ENCODE results near the gene RPL13.

Gene RPL13

GRCh38 chr16:89545044-89545830 is 15.2 kb upstream of the RPL13 start:
- no peak for DNase-seq

DNA sequence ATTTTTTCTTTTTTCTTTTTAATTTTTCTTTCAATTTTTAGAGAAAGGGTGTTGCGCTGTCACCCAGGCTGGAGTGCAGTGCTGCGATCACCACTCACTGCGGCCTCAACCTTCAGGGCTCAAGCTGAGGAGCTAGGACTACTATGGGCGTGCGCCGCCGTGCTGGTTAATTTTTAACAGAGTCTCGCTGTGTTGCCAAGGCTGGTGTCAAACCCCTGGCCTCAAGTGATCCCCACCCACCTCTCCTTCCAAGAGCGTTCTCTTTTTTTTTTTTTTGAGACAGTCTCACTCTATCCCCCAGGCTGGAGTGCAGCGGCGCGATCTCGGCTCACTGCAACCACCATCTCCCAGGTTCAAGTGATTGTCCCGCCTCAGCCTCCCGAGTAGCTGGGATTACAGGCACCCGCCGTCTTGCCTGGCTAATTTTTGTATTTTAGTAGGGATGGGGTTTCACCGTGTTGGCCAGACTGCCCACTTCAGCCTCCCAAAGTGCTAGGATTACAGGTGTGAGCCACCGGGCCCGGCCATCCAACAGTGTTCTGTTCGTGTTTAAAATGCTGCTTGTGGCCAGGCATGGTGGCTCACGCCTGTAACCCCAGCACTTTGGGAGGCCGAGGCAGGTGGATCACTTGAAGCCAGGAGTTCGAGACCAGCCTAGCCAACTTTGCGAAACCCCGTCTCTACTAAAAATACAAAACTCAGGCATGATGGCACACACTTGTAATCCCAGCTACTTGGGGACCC is 14.5 kb upstream of the RPL13 start:
- DNase-seq = no peak

DNA sequence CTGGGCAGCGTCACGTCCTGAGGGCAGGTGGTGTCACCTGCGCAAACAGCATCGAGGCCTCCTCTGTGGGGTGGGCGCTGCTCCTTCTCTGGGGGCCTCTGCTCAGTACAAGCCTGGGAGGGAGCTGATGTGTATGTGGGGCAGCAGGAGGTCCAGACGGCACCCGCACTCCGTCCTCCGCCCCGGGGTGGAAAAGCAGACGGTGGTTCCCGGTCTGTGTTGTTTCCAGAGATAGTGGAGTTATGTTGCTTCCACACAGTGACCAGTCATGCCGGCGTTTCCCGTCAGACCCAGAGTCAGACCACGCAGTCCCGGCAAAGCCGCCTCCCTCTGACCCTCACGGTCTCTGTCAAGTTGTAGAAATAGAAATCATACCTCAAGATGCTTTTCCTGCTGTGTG is 13.7 kb upstream of the RPL13 start:
- no peak for DNase-seq

DNA sequence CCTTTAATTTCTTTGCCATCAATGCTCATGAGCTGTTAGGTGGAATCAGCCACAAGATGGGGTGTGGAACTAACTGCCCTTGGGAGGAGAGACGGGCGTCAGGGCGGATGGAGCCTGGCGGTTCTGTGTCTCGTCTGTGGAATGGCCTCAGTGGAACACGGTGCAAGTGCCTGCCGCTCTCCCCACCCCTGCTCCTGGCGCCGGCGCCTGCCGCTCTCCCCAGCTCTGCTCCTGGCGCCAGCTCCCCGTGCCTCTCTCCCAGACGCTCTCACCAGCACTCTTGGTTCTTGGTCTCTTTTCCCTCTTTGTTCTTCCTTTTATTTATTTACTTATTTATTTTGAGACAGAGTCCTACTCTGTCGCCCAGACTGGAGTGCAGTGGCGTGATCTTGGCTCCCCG is 13.2 kb upstream of the RPL13 start:
- no peak for DNase-seq

GRCh38 chr16:89547860-89548259 is 12.6 kb upstream of the RPL13 start:
- DNase-seq = no peak

DNA sequence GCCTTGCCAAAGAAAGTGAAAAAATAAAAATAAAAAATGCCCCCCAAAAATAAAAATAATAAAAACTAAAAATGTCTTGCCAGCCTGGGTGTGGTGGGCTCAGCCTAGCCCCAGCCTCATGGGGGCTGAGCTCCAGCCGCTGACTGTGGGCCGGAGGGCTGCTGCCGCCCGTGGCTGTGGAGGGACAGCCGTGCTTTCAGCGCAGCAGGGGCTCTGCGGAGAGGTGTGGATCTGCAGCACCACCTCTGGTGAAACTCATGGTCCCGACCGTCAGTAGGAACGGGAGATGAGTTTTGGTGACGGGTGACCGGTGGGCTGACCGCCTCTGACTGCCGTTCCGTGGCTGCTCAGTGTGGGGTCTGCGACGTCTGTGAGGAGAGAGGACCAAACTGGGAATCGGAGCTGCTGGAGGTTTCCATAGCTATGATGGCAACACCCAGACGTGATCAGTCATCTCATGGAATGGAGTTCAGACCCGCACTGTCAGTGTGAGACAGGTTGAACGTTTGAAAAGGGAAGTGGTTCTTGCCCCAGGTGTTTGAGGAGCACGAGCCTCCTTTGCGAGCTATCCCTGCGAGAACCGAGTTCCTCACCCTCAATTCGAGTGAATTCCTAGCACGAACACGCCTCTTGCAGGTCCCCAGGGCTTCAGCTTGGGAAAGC is 12.0 kb upstream of the RPL13 start:
- no peak for DNase-seq

DNA sequence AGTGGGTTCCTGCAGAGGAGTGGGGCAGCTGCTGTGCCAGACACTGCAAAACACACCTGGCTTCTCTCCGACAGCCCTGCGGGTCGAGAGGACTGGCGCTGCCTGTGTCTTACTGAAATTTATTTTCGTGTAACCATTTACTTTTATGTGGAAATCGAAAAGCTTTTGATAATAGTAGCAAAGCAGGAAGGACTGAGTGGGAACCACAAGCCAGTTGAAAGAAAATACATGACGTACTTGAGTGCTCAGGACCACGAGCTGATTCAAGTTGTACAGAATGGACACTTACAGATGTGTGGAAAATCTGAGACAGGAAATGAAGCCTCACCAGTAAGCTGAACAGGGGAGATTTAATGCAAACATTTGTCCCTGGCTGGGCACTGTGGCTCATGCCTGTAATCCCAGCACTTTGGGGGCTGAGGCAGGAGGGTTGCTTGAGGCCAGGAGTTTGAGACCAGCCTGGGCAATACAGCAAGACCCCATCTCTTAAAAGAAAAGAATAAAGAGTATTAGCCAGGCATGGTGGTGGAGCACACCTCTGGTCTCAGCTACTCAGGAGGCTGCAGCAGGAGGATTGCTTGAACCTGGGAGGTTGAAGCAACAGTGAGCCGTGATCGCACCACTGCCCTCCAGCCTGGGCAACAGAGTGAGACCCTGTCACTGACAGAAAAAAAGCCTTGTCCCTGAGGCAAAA is 11.3 kb upstream of the RPL13 start:
- DNase-seq = no peak

GRCh38 chr16:89550421-89551007 is 10.0 kb upstream of the RPL13 start:
- DNase-seq = no peak

GRCh38 chr16:89552329-89552728 is 8.2 kb upstream of the RPL13 start:
- DNase-seq = no peak

DNA sequence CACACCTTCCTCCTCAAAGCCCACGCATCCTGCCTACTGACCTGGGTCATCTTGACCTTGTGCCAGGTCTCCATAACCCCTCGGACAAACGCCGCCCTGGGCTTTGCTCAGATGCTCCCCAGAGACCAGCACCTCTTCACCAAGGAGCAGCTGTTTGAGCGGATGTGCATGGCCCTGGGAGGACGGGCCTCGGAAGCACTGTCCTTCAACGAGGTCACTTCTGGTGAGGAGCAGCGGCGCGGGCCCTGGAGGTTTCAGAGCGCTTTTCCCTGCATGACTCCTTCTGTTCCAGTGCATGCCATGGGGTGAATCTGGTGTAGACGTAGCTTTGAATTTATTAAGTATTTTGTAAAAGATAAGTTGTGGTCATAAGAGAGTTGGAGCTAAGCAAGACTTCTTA is 7.6 kb upstream of the RPL13 start:
- DNase-seq = no peak

- no peak for DNase-seq
Observed at GRCh38 chr16:89553733-89554132, 6.7 kb upstream of the RPL13 start.

DNA sequence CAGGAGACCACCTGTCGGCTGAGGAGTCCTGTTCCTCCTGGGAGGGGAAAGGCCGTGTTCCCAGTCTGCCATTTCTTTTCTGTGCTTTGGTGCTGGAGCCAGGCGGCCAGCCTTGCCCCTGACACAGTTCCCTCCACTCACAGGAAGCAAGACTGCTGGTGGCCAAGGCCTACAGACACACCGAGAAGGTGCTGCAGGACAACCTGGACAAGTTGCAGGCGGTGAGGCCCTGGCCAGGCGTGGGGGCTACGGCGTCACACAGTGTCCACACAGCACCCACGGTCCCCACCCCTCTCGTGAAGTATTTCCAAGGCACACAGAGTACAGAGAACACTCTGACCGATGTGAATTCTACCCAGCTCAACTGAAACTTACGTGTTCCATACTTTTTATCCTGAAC is 6.1 kb upstream of the RPL13 start:
- no peak for DNase-seq

DNA sequence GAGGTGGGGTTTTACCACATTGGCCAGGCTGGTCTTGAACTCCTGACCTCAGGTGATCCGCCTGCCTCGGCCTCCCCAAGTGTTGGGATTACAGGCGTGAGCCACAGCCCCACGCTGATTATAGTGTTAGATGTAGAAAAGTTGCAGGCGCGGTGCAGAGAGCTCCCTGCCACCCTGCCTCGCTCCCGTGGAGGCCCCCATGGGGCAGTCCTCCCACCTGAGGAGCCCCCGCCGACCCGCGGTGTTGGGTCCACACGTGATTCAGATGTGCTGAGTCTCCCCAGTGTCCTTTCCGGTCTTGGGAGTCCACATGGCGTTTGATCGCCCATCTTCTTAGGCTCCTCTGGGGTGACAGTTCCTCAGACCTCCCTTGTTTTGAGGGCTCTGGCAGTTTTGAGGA is 5.2 kb upstream of the RPL13 start:
- DNase-seq = no peak

GRCh38 chr16:89555780-89556179 is 4.7 kb upstream of the RPL13 start:
- no peak for DNase-seq

GRCh38 chr16:89556750-89557689 is 3.5 kb upstream of the RPL13 start:
- peak; percentile 76 for DNase-seq

DNA sequence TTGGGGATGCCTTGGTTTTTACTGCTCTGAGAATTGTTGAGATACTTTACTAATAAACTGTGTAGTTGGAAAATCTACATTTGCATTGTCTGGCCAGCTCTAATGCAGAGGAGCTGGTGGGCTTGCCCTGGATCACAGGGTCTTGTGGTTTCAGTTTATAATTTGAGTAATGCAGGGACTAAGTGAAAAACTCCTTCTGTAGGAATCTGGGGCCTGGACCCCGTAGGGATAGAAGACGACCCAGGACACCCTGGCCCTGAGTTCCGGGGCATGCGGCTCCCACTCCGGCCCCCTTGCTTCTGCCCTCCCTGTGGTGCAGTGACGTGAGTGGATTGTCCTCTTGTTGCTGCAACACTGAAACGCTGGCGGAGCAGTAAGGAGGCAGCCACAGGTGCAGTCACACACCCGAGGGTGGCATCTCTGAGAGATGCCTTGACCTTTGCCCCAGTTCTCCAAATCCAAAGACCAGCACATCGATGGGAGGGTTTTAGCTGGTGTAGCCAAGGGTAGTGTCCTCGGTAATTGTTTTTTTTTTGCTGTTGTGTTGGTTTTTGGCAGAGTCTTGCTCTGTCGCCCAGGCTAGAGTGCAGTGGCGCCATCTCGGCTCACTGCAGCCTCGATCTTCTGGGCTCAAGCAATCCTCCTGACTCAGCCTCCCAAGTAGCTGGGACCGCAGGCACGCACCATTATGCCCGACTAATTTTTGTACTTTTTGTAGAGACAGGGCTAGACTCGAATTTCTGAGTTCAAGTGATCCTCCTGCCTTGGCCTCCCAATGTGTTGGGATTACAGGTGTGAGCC is 2.6 kb upstream of the RPL13 start:
- no peak for DNase-seq

DNA sequence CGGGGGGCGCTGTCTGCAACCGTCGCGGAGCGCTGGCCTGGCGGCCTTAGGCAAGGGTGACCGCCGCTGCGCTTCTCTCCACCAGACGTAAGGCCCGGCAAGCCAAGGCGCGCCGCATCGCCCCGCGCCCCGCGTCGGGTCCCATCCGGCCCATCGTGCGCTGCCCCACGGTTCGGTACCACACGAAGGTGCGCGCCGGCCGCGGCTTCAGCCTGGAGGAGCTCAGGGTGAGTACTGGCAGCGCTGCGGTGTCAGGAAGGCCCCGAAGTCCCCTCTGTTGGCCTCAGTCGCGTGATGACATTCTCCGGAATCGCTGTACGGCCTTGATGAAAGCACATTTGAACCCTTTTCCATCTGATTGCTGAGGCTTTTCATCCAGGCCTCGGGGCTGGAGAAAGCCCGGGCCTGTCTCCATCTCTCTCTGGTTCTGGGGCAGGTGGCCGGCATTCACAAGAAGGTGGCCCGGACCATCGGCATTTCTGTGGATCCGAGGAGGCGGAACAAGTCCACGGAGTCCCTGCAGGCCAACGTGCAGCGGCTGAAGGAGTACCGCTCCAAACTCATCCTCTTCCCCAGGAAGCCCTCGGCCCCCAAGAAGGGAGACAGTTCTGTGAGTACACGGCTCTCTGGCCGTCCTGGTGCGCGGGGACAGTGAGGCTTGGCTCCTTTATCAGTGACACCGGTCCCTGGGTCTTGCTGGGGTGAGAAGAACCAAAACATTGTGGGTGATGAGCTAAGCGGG is 831 bp downstream of the RPL13 start:
- no peak for DNase-seq

DNA sequence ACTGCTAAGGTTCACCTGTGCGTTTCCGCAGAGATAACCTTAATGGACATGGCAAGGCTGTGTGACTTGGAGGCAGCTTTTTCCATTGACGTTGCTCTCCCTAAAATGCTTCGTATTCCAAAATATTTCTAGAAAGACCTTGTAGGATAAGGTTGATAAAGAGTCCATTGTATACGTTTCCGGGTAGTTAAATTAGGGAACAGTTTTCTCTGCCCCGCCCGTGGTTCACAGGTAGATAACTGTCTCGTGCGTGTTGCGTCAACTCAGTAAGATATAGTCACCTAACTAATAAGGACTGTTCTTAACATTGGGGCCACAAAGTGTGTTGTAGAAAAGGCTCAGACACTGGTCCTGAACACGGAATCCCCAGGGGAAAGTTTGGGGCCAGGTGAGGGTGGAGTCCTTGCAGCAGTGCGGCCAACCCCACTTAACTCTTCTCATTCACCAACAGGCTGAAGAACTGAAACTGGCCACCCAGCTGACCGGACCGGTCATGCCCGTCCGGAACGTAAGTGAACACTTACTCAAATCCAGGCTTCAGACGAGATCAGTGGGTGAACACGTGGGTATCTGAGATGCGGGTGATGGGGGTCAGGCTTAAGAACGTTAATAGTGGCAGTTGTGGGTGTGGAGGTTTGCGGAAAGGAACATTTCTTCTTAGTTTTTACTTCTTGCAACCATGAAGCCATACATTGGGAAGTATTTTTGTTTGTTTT is 1.6 kb downstream of the RPL13 start:
- no peak for DNase-seq

GRCh38 chr16:89562939-89563338 is 2.5 kb downstream of the RPL13 start:
- no peak for DNase-seq

All from CD4-positive, alpha-beta T cell treated with Interleukin-15 for 1 hour (primary cell).